Measurements from ENCODE around the gene PBX4. TPM values are rescaled to one million over a fixed set of nuclear protein-coding genes. Genes with fewer than 3 reads are reported as not detected.

The PBX4 gene
- total RNA-seq, 1 experiment from 2014 or later = not detected

GRCh38 chr19:19597809-19598306 lies 20.6 kb downstream of the PBX4 start:
- Histone ChIP-seq H3K27ac (ENCODE audit: low read length) (no peak overlapping the region), H3K4me3 (ENCODE audit: low read length) (no peak overlapping the region)

GRCh38 chr19:19595171-19595701 lies 23.3 kb downstream of the PBX4 start:
- Histone ChIP-seq H3K27ac (ENCODE audit: low read length) (no peak overlapping the region), H3K27me3 (ENCODE audit: low read length) (no peaks in the 10 kb centered on the region; the same call in 1 of the 2 replicates), H3K79me2 (ENCODE audit: low read length) (no peaks in the 10 kb centered on the region), H3K4me1 (ENCODE audit: low read length) (peaks cover 9% of the 10 kb centered on the region), H3K36me3 (ENCODE audit: insufficient read depth, low read length) (no peaks in the 10 kb centered on the region), H3K9me2 (replicated peaks; ENCODE audit: insufficient read depth, low read length) (no peaks in the 10 kb centered on the region), H3K4me3 (ENCODE audit: low read length) (no peak overlapping the region), H3K4me2 (ENCODE audit: low read depth, low read length, poor library complexity, severe bottlenecking) (no peak overlapping the region), H2AFZ (ENCODE audit: low read length) (no peak overlapping the region), H3K9ac (ENCODE audit: low read length) (no peak overlapping the region), H3K9me3 (ENCODE audit: low read length) (no peaks in the 10 kb centered on the region), H4K20me1 (ENCODE audit: insufficient read depth, low read depth, low read length) (no peaks in the 10 kb centered on the region)
- DNase-seq = no peak

More at GRCh38 chr19:19597809-19598306, 20.6 kb downstream of the PBX4 start:
- Histone ChIP-seq H3K27me3 (ENCODE audit: low read length) (no peaks in the 10 kb centered on the region; the same call in 1 of the 2 replicates), H4K20me1 (ENCODE audit: insufficient read depth, low read depth, low read length) (no peaks in the 10 kb centered on the region), H3K36me3 (ENCODE audit: insufficient read depth, low read length) (no peaks in the 10 kb centered on the region), H3K9ac (ENCODE audit: low read length) (no peak overlapping the region), H3K4me2 (ENCODE audit: low read depth, low read length, poor library complexity, severe bottlenecking) (peak overlapping the region; percentile 20), H3K9me3 (ENCODE audit: low read length) (no peaks in the 10 kb centered on the region), H2AFZ (ENCODE audit: low read length) (peak overlapping the region; percentile 37; the same call in 1 of the 2 replicates), H3K9me2 (replicated peaks; ENCODE audit: insufficient read depth, low read length) (no peaks in the 10 kb centered on the region), H3K4me1 (ENCODE audit: low read length) (peaks cover 5% of the 10 kb centered on the region; the same call in 1 of the 2 replicates), H3K79me2 (ENCODE audit: low read length) (no peaks in the 10 kb centered on the region)
- no peak for DNase-seq

GRCh38 chr19:19594381-19594780 lies 24.1 kb downstream of the PBX4 start:
- Histone ChIP-seq H3K4me3 (ENCODE audit: low read length) (no peak overlapping the region), H3K4me2 (ENCODE audit: low read depth, low read length, poor library complexity, severe bottlenecking) (no peak overlapping the region), H3K9ac (ENCODE audit: low read length) (no peak overlapping the region), H2AFZ (ENCODE audit: low read length) (no peak overlapping the region), H3K79me2 (ENCODE audit: low read length) (no peaks in the 10 kb centered on the region), H3K27me3 (ENCODE audit: low read length) (no peaks in the 10 kb centered on the region; the same call in 1 of the 2 replicates), H4K20me1 (ENCODE audit: insufficient read depth, low read depth, low read length) (no peaks in the 10 kb centered on the region), H3K4me1 (ENCODE audit: low read length) (peaks cover 9% of the 10 kb centered on the region), H3K9me3 (ENCODE audit: low read length) (no peaks in the 10 kb centered on the region), H3K36me3 (ENCODE audit: insufficient read depth, low read length) (no peaks in the 10 kb centered on the region), H3K9me2 (replicated peaks; ENCODE audit: insufficient read depth, low read length) (no peaks in the 10 kb centered on the region), H3K27ac (ENCODE audit: low read length) (no peak overlapping the region)
- no peak for DNase-seq

- no peak overlapping the region for H3K27ac ChIP-seq (ENCODE audit: low read length)
- H3K4me1 ChIP-seq (ENCODE audit: low read length) = peaks cover 6% of the 10 kb centered on the region
Observed at GRCh38 chr19:19592690-19593089, 25.8 kb downstream of the PBX4 start.

GRCh38 chr19:19591133-19591825 lies 27.2 kb downstream of the PBX4 start:
- H3K9me3 ChIP-seq (ENCODE audit: low read length) = no peaks in the 10 kb centered on the region
- no peak overlapping the region for H2AFZ ChIP-seq (ENCODE audit: low read length)
- no peaks in the 10 kb centered on the region for H3K9me2 ChIP-seq (replicated peaks; ENCODE audit: insufficient read depth, low read length)
- no peak overlapping the region for H3K9ac ChIP-seq (ENCODE audit: low read length)
- no peaks in the 10 kb centered on the region for H3K79me2 ChIP-seq (ENCODE audit: low read length)
- no peak overlapping the region for H3K4me3 ChIP-seq (ENCODE audit: low read length)
- no peak for DNase-seq
- H4K20me1 ChIP-seq (ENCODE audit: insufficient read depth, low read depth, low read length) = no peaks in the 10 kb centered on the region
- no peaks in the 10 kb centered on the region for H3K36me3 ChIP-seq (ENCODE audit: insufficient read depth, low read length)
- peaks cover 3% of the 10 kb centered on the region; the same call in 1 of the 2 replicates for H3K4me1 ChIP-seq (ENCODE audit: low read length)
- no peak overlapping the region for H3K4me2 ChIP-seq (ENCODE audit: low read depth, low read length, poor library complexity, severe bottlenecking)
- no peak overlapping the region for H3K27ac ChIP-seq (ENCODE audit: low read length)
- H3K27me3 ChIP-seq (ENCODE audit: low read length) = no peaks in the 10 kb centered on the region

More at GRCh38 chr19:19592690-19593089, 25.8 kb downstream of the PBX4 start:
- no peaks in the 10 kb centered on the region for H4K20me1 ChIP-seq (ENCODE audit: insufficient read depth, low read depth, low read length)
- no peak overlapping the region for H3K4me3 ChIP-seq (ENCODE audit: low read length)
- no peaks in the 10 kb centered on the region for H3K9me2 ChIP-seq (replicated peaks; ENCODE audit: insufficient read depth, low read length)
- no peak overlapping the region for H3K4me2 ChIP-seq (ENCODE audit: low read depth, low read length, poor library complexity, severe bottlenecking)
- no peaks in the 10 kb centered on the region; the same call in 1 of the 2 replicates for H3K27me3 ChIP-seq (ENCODE audit: low read length)
- no peaks in the 10 kb centered on the region for H3K36me3 ChIP-seq (ENCODE audit: insufficient read depth, low read length)
- no peak for DNase-seq
- no peaks in the 10 kb centered on the region for H3K9me3 ChIP-seq (ENCODE audit: low read length)
- no peak overlapping the region for H2AFZ ChIP-seq (ENCODE audit: low read length)
- no peaks in the 10 kb centered on the region for H3K79me2 ChIP-seq (ENCODE audit: low read length)
- H3K9ac ChIP-seq (ENCODE audit: low read length) = no peak overlapping the region

- H3K36me3 ChIP-seq (ENCODE audit: insufficient read depth, low read length) = no peaks in the 10 kb centered on the region
- no peak overlapping the region for H3K27ac ChIP-seq (ENCODE audit: low read length)
- no peaks in the 10 kb centered on the region for H3K27me3 ChIP-seq (ENCODE audit: low read length)
- no peak overlapping the region for H3K4me2 ChIP-seq (ENCODE audit: low read depth, low read length, poor library complexity, severe bottlenecking)
- DNase-seq = no peak
- no peaks in the 10 kb centered on the region for H3K9me2 ChIP-seq (replicated peaks; ENCODE audit: insufficient read depth, low read length)
- H3K9ac ChIP-seq (ENCODE audit: low read length) = no peak overlapping the region
- H3K9me3 ChIP-seq (ENCODE audit: low read length) = no peaks in the 10 kb centered on the region
- H2AFZ ChIP-seq (ENCODE audit: low read length) = no peak overlapping the region
- H4K20me1 ChIP-seq (ENCODE audit: insufficient read depth, low read depth, low read length) = no peaks in the 10 kb centered on the region
- peaks cover 3% of the 10 kb centered on the region; the same call in 1 of the 2 replicates for H3K4me1 ChIP-seq (ENCODE audit: low read length)
- no peak overlapping the region for H3K4me3 ChIP-seq (ENCODE audit: low read length)
- no peaks in the 10 kb centered on the region for H3K79me2 ChIP-seq (ENCODE audit: low read length)
Observed at GRCh38 chr19:19588546-19588945, 29.9 kb downstream of the PBX4 start.

GRCh38 chr19:19587771-19588170 lies 30.7 kb downstream of the PBX4 start:
- Histone ChIP-seq H3K9ac (ENCODE audit: low read length) (no peak overlapping the region), H3K27ac (ENCODE audit: low read length) (no peak overlapping the region), H3K79me2 (ENCODE audit: low read length) (no peaks in the 10 kb centered on the region), H3K4me1 (ENCODE audit: low read length) (peaks cover 3% of the 10 kb centered on the region; the same call in 1 of the 2 replicates), H3K27me3 (ENCODE audit: low read length) (no peaks in the 10 kb centered on the region), H4K20me1 (ENCODE audit: insufficient read depth, low read depth, low read length) (no peaks in the 10 kb centered on the region), H2AFZ (ENCODE audit: low read length) (no peak overlapping the region), H3K4me2 (ENCODE audit: low read depth, low read length, poor library complexity, severe bottlenecking) (no peak overlapping the region), H3K36me3 (ENCODE audit: insufficient read depth, low read length) (no peaks in the 10 kb centered on the region), H3K9me2 (replicated peaks; ENCODE audit: insufficient read depth, low read length) (no peaks in the 10 kb centered on the region), H3K9me3 (ENCODE audit: low read length) (no peaks in the 10 kb centered on the region), H3K4me3 (ENCODE audit: low read length) (no peak overlapping the region)
- no peak for DNase-seq

- no peak overlapping the region for H3K9ac ChIP-seq (ENCODE audit: low read length)
- H3K4me2 ChIP-seq (ENCODE audit: low read depth, low read length, poor library complexity, severe bottlenecking) = no peak overlapping the region
- no peak overlapping the region for H3K27ac ChIP-seq (ENCODE audit: low read length)
- no peaks in the 10 kb centered on the region for H3K9me2 ChIP-seq (replicated peaks; ENCODE audit: insufficient read depth, low read length)
- DNase-seq = no peak
- H3K9me3 ChIP-seq (ENCODE audit: low read length) = no peaks in the 10 kb centered on the region
- H3K4me3 ChIP-seq (ENCODE audit: low read length) = no peak overlapping the region
- no peaks in the 10 kb centered on the region for H4K20me1 ChIP-seq (ENCODE audit: insufficient read depth, low read depth, low read length)
- no peaks in the 10 kb centered on the region for H3K27me3 ChIP-seq (ENCODE audit: low read length)
- H3K36me3 ChIP-seq (ENCODE audit: insufficient read depth, low read length) = no peaks in the 10 kb centered on the region
- H2AFZ ChIP-seq (ENCODE audit: low read length) = no peak overlapping the region
- no peaks in the 10 kb centered on the region for H3K4me1 ChIP-seq (ENCODE audit: low read length)
- H3K79me2 ChIP-seq (ENCODE audit: low read length) = no peaks in the 10 kb centered on the region
Observed at GRCh38 chr19:19584356-19584755, 34.1 kb downstream of the PBX4 start.
